Measurements from ENCODE around the gene HCK. TPM values are rescaled to one million over a fixed set of nuclear protein-coding genes. Genes with fewer than 3 reads are reported as not detected.

HCK gene
- total RNA-seq, 2 donors from 2014 or later, result 29.0 to 38.1 TPM

- no peaks in the 10 kb centered on the region for H3K36me3 ChIP-seq
- TF ChIP-seq, protein P1, sequence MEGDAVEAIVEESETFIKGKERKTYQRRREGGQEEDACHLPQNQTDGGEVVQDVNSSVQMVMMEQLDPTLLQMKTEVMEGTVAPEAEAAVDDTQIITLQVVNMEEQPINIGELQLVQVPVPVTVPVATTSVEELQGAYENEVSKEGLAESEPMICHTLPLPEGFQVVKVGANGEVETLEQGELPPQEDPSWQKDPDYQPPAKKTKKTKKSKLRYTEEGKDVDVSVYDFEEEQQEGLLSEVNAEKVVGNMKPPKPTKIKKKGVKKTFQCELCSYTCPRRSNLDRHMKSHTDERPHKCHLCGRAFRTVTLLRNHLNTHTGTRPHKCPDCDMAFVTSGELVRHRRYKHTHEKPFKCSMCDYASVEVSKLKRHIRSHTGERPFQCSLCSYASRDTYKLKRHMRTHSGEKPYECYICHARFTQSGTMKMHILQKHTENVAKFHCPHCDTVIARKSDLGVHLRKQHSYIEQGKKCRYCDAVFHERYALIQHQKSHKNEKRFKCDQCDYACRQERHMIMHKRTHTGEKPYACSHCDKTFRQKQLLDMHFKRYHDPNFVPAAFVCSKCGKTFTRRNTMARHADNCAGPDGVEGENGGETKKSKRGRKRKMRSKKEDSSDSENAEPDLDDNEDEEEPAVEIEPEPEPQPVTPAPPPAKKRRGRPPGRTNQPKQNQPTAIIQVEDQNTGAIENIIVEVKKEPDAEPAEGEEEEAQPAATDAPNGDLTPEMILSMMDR (IDR thresholded peaks at IDR 0.05), result no peak
- H3K9me3 ChIP-seq, result no peaks in the 10 kb centered on the region
- peaks cover 0 to 8% of the 10 kb centered on the region in 2 donors for H3K4me1 ChIP-seq (ENCODE audit: control insufficient read depth in 1 of 2, low read depth in 2 of 2)
- no peak for ATAC-seq (ENCODE audit: insufficient number of reproducible peaks, low FRiP score, low read depth)
- no peak overlapping the region for H3K4me3 ChIP-seq
- peaks cover 6% of the 10 kb centered on the region for H3K27me3 ChIP-seq (replicated peaks; ENCODE audit: insufficient read depth)
- H3K27ac ChIP-seq, result no peak overlapping the region
- no peak for DNase-seq (ENCODE audit: low spot score)
Observed at GRCh38 chr20:32056708-32057483, 4.9 kb downstream of the HCK start.

DNA sequence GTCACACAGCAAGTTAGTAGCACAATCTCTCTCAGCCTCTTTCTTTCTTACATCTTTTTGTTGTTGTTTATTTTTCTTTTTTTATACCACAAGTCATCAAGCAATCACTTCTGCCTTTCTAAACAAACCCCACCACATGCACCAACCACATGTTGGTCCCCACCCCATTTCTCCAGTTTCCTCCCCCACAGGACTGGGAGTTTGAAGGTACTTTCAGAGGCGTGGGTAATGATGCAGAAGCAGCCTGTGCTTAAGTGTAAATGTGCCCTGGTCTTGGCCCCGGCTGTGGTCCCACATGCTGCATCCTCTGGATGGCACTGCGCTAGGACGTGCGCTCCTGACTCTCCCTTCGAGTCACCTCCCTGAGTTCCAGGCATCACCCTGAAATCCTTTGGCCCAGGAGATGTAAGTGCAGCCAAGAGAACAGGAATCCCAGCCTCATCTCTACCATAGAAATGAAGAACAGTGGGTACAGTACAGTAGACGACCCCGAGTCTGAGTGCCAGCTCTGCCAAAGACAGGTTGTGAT lies 5.7 kb downstream of the HCK start:
- TF ChIP-seq, protein P1 (IDR thresholded peaks at IDR 0.05), result no peak
- DNase-seq (ENCODE audit: low spot score) (no peak), ATAC-seq (ENCODE audit: insufficient number of reproducible peaks, low FRiP score, low read depth) (no peak)
- Histone ChIP-seq H3K36me3 (no peaks in the 10 kb centered on the region), H3K4me3 (no peak overlapping the region), H3K27ac (no peak overlapping the region), H3K4me1 (ENCODE audit: control insufficient read depth in 1 of 2, low read depth in 2 of 2) (peaks cover 0 to under 1% of the 10 kb centered on the region in 2 donors), H3K9me3 (no peaks in the 10 kb centered on the region), H3K27me3 (replicated peaks; ENCODE audit: insufficient read depth) (peaks cover 5% of the 10 kb centered on the region)

DNA sequence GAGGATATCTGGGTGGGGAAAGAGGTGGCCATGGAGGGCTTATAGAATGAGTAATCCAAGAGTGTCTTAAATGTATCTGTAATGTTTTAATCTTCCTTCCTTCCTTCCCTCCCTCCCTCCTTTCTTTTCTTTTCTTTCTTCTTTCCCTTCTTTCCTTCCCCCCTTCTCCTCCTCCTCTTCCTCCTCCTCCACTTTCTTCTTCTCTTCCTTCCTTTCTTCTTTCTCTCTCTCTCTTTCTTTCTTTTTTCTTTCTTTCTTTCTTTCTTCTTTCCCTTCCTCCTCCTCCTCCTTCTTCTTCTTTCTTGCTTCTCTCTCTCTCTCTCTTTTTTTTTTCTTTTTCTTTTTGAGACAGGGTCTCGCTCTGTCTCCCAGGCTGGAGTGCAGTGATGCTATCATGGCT lies 7.1 kb downstream of the HCK start:
- no peak for ATAC-seq (ENCODE audit: insufficient number of reproducible peaks, low FRiP score, low read depth)
- Histone ChIP-seq H3K4me1 (ENCODE audit: control insufficient read depth in 1 of 2, low read depth in 2 of 2) (no peaks in the 10 kb centered on the region), H3K27ac (no peak overlapping the region), H3K36me3 (no peaks in the 10 kb centered on the region), H3K4me3 (no peak overlapping the region), H3K27me3 (replicated peaks; ENCODE audit: insufficient read depth) (no peaks in the 10 kb centered on the region), H3K9me3 (no peaks in the 10 kb centered on the region)
- TF ChIP-seq, protein P1 (IDR thresholded peaks at IDR 0.05), result no peak
- DNase-seq (ENCODE audit: low spot score), result no peak

- H3K4me3 ChIP-seq, result no peak overlapping the region
- no peak overlapping the region for H3K27ac ChIP-seq
- DNase-seq (ENCODE audit: low spot score) (no peak), ATAC-seq (ENCODE audit: insufficient number of reproducible peaks, low FRiP score, low read depth) (no peak)
- TF ChIP-seq, protein P1 (IDR thresholded peaks at IDR 0.05), result no peak
- H3K9me3 ChIP-seq, result no peaks in the 10 kb centered on the region
- H3K36me3 ChIP-seq, result no peaks in the 10 kb centered on the region
- H3K4me1 ChIP-seq (ENCODE audit: control insufficient read depth in 1 of 2, low read depth in 2 of 2), result no peaks in the 10 kb centered on the region
- H3K27me3 ChIP-seq (replicated peaks; ENCODE audit: insufficient read depth), result no peaks in the 10 kb centered on the region
Observed at GRCh38 chr20:32062776-32063170, 10.7 kb downstream of the HCK start.

DNA sequence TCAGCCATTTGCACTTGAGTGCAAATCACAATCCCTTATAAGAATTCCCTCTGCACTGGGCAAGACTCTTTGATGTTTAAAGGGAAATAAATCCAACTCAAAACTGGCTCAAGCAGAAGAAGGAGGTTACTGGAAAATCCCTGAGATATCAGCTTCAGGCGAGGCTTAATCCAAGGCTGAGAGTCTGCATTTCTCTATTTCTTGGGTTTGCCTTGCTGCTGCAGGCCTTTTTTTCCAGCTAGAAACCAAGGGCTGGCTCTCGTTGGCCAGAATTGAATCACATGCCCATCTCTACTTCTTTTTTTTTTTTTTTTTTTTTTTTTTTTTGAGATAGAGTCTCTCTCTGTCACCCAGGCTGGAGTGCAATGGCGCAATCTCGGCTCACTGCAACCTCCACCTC lies 11.7 kb downstream of the HCK start:
- Histone ChIP-seq H3K4me3 (no peak overlapping the region), H3K27me3 (replicated peaks; ENCODE audit: insufficient read depth) (no peaks in the 10 kb centered on the region), H3K4me1 (ENCODE audit: control insufficient read depth in 1 of 2, low read depth in 2 of 2) (no peaks in the 10 kb centered on the region), H3K36me3 (no peaks in the 10 kb centered on the region), H3K9me3 (no peaks in the 10 kb centered on the region), H3K27ac (no peak overlapping the region)
- ATAC-seq (ENCODE audit: insufficient number of reproducible peaks, low FRiP score, low read depth) (no peak), DNase-seq (ENCODE audit: low spot score) (no peak)
- TF ChIP-seq, protein P1 (IDR thresholded peaks at IDR 0.05), result no peak
